T-helper 17 cell (primary cell): ENCODE measurements around the gene NAGPA. TPM values are rescaled to one million over a fixed set of nuclear protein-coding genes. Genes with fewer than 3 reads are reported as not detected.

ENCODE experiments used
- ATAC-seq: fragments of 150-1000 bp; cut with Tn5 transposase; 2 replicates; pipeline ENCODE4 v1.10.0; 2021; ENCODE audit warnings: mild to moderate bottlenecking, moderate library complexity
- DNase-seq, 3 donors: peaks; one replicate each; pipeline versions ENCODE4 v3.0.0 to v3.0.0-alpha.2; 2020 to 2021
- H3K9me3 ChIP-seq: one replicate; pipeline ENCODE4 v1.7.0; 2013; ENCODE audit warnings: low read length, mild to moderate bottlenecking; ENCODE audit not compliant: control insufficient read depth, poor library complexity, severe bottlenecking
- H3K27ac Mint-ChIP-seq: one replicate; pipeline ENCODE4 v1.8.0; 2022; ENCODE audit warnings: mild to moderate bottlenecking, moderate library complexity, mixed read lengths
- H3K27me3 Mint-ChIP-seq: one replicate; pipeline ENCODE4 v1.8.0; 2022; ENCODE audit warnings: mixed read lengths
- H3K36me3 Mint-ChIP-seq: one replicate; pipeline ENCODE4 v1.8.0; 2022; ENCODE audit warnings: low read depth, mixed read lengths
- H3K4me1 Mint-ChIP-seq: one replicate; pipeline ENCODE4 v1.8.0; 2022; ENCODE audit warnings: mild to moderate bottlenecking, mixed read lengths
- H3K4me3 Mint-ChIP-seq: one replicate; pipeline ENCODE4 v1.8.0; 2022; ENCODE audit warnings: mild to moderate bottlenecking, moderate library complexity, mixed read lengths
- total RNA-seq, 4 donors: library from RNA in 2 of 4; stranded (reverse) in 2 of 4; gene quantifications; one replicate each; pipeline ENCODE4 v1.2.3 and lab custom pipeline; 2022 to 2026

The NAGPA gene
- total RNA-seq, 2 donors from 2014 or later: 25.8 to 36.1 TPM

GRCh38 chr16:5016967-5017677, 16.6 kb downstream of the NAGPA start:
- Mint-ChIP-seq H3K4me3 (no peak overlapping the region), H3K4me1 (peaks cover 2% of the 10 kb centered on the region), H3K36me3 (no peaks in the 10 kb centered on the region), H3K27ac (no peak overlapping the region), H3K27me3 (peaks cover 2% of the 10 kb centered on the region)
- DNase-seq (no peak), ATAC-seq (no peak)
- no peaks in the 10 kb centered on the region for H3K9me3 ChIP-seq

GRCh38 chr16:5015887-5016286, 17.8 kb downstream of the NAGPA start:
- no peaks in the 10 kb centered on the region for H3K36me3 Mint-ChIP-seq
- DNase-seq: no peak
- H3K27me3 Mint-ChIP-seq: peaks cover 10% of the 10 kb centered on the region
- no peak for ATAC-seq
- H3K9me3 ChIP-seq: no peaks in the 10 kb centered on the region
- H3K4me1 Mint-ChIP-seq: peaks cover 2% of the 10 kb centered on the region
- no peak overlapping the region for H3K4me3 Mint-ChIP-seq
- no peak overlapping the region for H3K27ac Mint-ChIP-seq

- ATAC-seq (no peak), DNase-seq (no peak)
- peaks cover 2% of the 10 kb centered on the region for H3K4me1 Mint-ChIP-seq
- no peak overlapping the region for H3K4me3 Mint-ChIP-seq
- no peaks in the 10 kb centered on the region for H3K9me3 ChIP-seq
- peaks cover 15% of the 10 kb centered on the region for H3K27me3 Mint-ChIP-seq
- H3K27ac Mint-ChIP-seq: no peak overlapping the region
- H3K36me3 Mint-ChIP-seq: no peaks in the 10 kb centered on the region
Observed at GRCh38 chr16:5015351-5015750, 18.4 kb downstream of the NAGPA start.

GRCh38 chr16:5012887-5013286, 20.8 kb downstream of the NAGPA start:
- peaks cover 2% of the 10 kb centered on the region for H3K4me1 Mint-ChIP-seq
- peaks cover 27% of the 10 kb centered on the region for H3K27me3 Mint-ChIP-seq
- H3K27ac Mint-ChIP-seq: no peak overlapping the region
- DNase-seq (no peak), ATAC-seq (no peak)
- H3K4me3 Mint-ChIP-seq: no peak overlapping the region
- no peaks in the 10 kb centered on the region for H3K36me3 Mint-ChIP-seq
- H3K9me3 ChIP-seq: no peaks in the 10 kb centered on the region

GRCh38 chr16:5011637-5012036, 22.1 kb downstream of the NAGPA start:
- H3K27ac Mint-ChIP-seq: no peak overlapping the region
- no peak for ATAC-seq
- peaks cover 36% of the 10 kb centered on the region for H3K27me3 Mint-ChIP-seq
- no peaks in the 10 kb centered on the region for H3K36me3 Mint-ChIP-seq
- no peak for DNase-seq
- peaks cover 2% of the 10 kb centered on the region for H3K4me1 Mint-ChIP-seq
- H3K4me3 Mint-ChIP-seq: no peak overlapping the region
- H3K9me3 ChIP-seq: no peaks in the 10 kb centered on the region

GRCh38 chr16:5010576-5011329, 23.0 kb downstream of the NAGPA start:
- Mint-ChIP-seq H3K27ac (no peak overlapping the region), H3K4me1 (peaks cover 2% of the 10 kb centered on the region), H3K36me3 (no peaks in the 10 kb centered on the region), H3K4me3 (no peak overlapping the region), H3K27me3 (peaks cover 36% of the 10 kb centered on the region)
- no peak for ATAC-seq
- H3K9me3 ChIP-seq: no peaks in the 10 kb centered on the region
- DNase-seq: no peak

GRCh38 chr16:5008311-5008731, 25.4 kb downstream of the NAGPA start:
- Mint-ChIP-seq H3K27me3 (peaks cover 52% of the 10 kb centered on the region), H3K36me3 (no peaks in the 10 kb centered on the region), H3K4me1 (peaks cover 4% of the 10 kb centered on the region), H3K27ac (no peak overlapping the region), H3K4me3 (no peak overlapping the region)
- ATAC-seq (no peak), DNase-seq (no peak)
- no peaks in the 10 kb centered on the region for H3K9me3 ChIP-seq

- H3K9me3 ChIP-seq: no peaks in the 10 kb centered on the region
- H3K36me3 Mint-ChIP-seq: no peaks in the 10 kb centered on the region
- ATAC-seq: no peak
- no peak overlapping the region for H3K27ac Mint-ChIP-seq
- peaks cover 4% of the 10 kb centered on the region for H3K4me1 Mint-ChIP-seq
- H3K27me3 Mint-ChIP-seq: peaks cover 55% of the 10 kb centered on the region
- H3K4me3 Mint-ChIP-seq: no peak overlapping the region
- no peak for DNase-seq
Observed at GRCh38 chr16:5007256-5007655, 26.5 kb downstream of the NAGPA start.

GRCh38 chr16:5006348-5007193, 27.2 kb downstream of the NAGPA start:
- Mint-ChIP-seq H3K4me3 (no peak overlapping the region), H3K27ac (no peak overlapping the region), H3K36me3 (no peaks in the 10 kb centered on the region), H3K4me1 (peaks cover 2% of the 10 kb centered on the region), H3K27me3 (peaks cover 51% of the 10 kb centered on the region)
- no peaks in the 10 kb centered on the region for H3K9me3 ChIP-seq
- DNase-seq (no peak), ATAC-seq (no peak)

GRCh38 chr16:5005916-5006315, 27.8 kb downstream of the NAGPA start:
- Mint-ChIP-seq H3K36me3 (no peaks in the 10 kb centered on the region), H3K27ac (no peak overlapping the region), H3K4me1 (peaks cover 2% of the 10 kb centered on the region), H3K27me3 (peaks cover 49% of the 10 kb centered on the region), H3K4me3 (no peak overlapping the region)
- H3K9me3 ChIP-seq: no peaks in the 10 kb centered on the region
- ATAC-seq (no peak), DNase-seq (no peak)

- no peaks in the 10 kb centered on the region for H3K9me3 ChIP-seq
- Mint-ChIP-seq H3K4me1 (peaks cover 2% of the 10 kb centered on the region), H3K4me3 (no peak overlapping the region), H3K27me3 (peaks cover 37% of the 10 kb centered on the region), H3K27ac (no peak overlapping the region), H3K36me3 (no peaks in the 10 kb centered on the region)
- ATAC-seq (no peak), DNase-seq (no peak)
Observed at GRCh38 chr16:5004311-5004710, 29.4 kb downstream of the NAGPA start.

- DNase-seq: no peak
- ATAC-seq: no peak
- H3K9me3 ChIP-seq: no peaks in the 10 kb centered on the region
- H3K4me1 Mint-ChIP-seq: peaks cover 2% of the 10 kb centered on the region
- no peak overlapping the region for H3K4me3 Mint-ChIP-seq
- no peaks in the 10 kb centered on the region for H3K36me3 Mint-ChIP-seq
- peaks cover 34% of the 10 kb centered on the region for H3K27me3 Mint-ChIP-seq
- no peak overlapping the region for H3K27ac Mint-ChIP-seq
Observed at GRCh38 chr16:5003828-5004227, 29.9 kb downstream of the NAGPA start.

GRCh38 chr16:5003211-5003610, 30.5 kb downstream of the NAGPA start:
- no peak for ATAC-seq
- DNase-seq: no peak
- Mint-ChIP-seq H3K27ac (no peak overlapping the region), H3K36me3 (no peaks in the 10 kb centered on the region), H3K4me3 (no peak overlapping the region), H3K4me1 (peaks cover 2% of the 10 kb centered on the region), H3K27me3 (peaks cover 37% of the 10 kb centered on the region)
- no peaks in the 10 kb centered on the region for H3K9me3 ChIP-seq
